ENCODE results near the gene PITHD1. TPM values are rescaled to one million over a fixed set of nuclear protein-coding genes. Genes with fewer than 3 reads are reported as not detected.

PITHD1 gene
- total RNA-seq, 6 experiments from 2014 or later: 22.9 to 34.7 (median 30.6) TPM

- Histone ChIP-seq H3K27ac (no peak overlapping the region), H3K36me3 (peaks cover 0 to 23% (median 4%) of the 10 kb centered on the region in 4 donors), H3K4me1 (peaks cover 0 to 19% (median 6%) of the 10 kb centered on the region in 4 donors), H3K27me3 (no peaks in the 10 kb centered on the region), H3K4me3 (no peak overlapping the region), H3K9me3 (no peaks in the 10 kb centered on the region)
- TF ChIP-seq POLR2A (IDR thresholded peaks at IDR 0.05) (no peak), CTCF (IDR thresholded peaks at IDR 0.05) (peak; percentile 30 to 52 (median 32))
- WGBS (ENCODE audit: insufficient coverage, low coverage, low lambda C conversion rate, missing lambda C conversion rate): 30% methylated on average over 8 of the region's 17 CpGs
- intact Hi-C loops (cut with DNase I): no loop called here
- DNase-seq (peak in 2 of 3 donors; percentile 48 to 58), ATAC-seq (no peak)
Measured at GRCh38 chr1:23796466-23797271, 18.5 kb downstream of the PITHD1 start.

GRCh38 chr1:23797478-23798448, 19.5 kb downstream of the PITHD1 start:
- H3K4me1 ChIP-seq: peaks cover 0 to 30% (median 11%) of the 10 kb centered on the region in 4 donors
- H3K4me3 ChIP-seq: no peak overlapping the region

GRCh38 chr1:23798662-23799142, 20.5 kb downstream of the PITHD1 start:
- H3K36me3 ChIP-seq: peaks cover 0 to 28% (median 4%) of the 10 kb centered on the region in 4 donors
- WGBS (ENCODE audit: insufficient coverage, low coverage, low lambda C conversion rate, missing lambda C conversion rate): 46% methylated on average over 3 of the region's 12 CpGs
- peak; percentile 49 to 68 (median 68) for DNase-seq
- intact Hi-C loops (cut with DNase I): no loop called here
- H3K9me3 ChIP-seq: no peaks in the 10 kb centered on the region
- H3K27ac ChIP-seq: peak overlapping the region; percentile 89 to 96 (median 94)
- TF ChIP-seq POLR2A (IDR thresholded peaks at IDR 0.05): no peak
- no peak for TF ChIP-seq CTCF (IDR thresholded peaks at IDR 0.05)
- peaks cover 0 to 32% (median 14%) of the 10 kb centered on the region in 4 donors for H3K4me1 ChIP-seq
- no peak overlapping the region for H3K4me3 ChIP-seq
- no peak for ATAC-seq
- no peaks in the 10 kb centered on the region for H3K27me3 ChIP-seq

More at GRCh38 chr1:23797478-23798448, 19.5 kb downstream of the PITHD1 start:
- no peaks in the 10 kb centered on the region for H3K9me3 ChIP-seq
- ATAC-seq: no peak
- no peak for DNase-seq
- no peak overlapping the region for H3K27ac ChIP-seq
- H3K27me3 ChIP-seq: no peaks in the 10 kb centered on the region
- WGBS (ENCODE audit: insufficient coverage, low coverage, low lambda C conversion rate, missing lambda C conversion rate): 56% methylated on average over 3 of the region's 20 CpGs
- intact Hi-C loops (cut with DNase I): no loop called here
- peaks cover 0 to 23% (median 4%) of the 10 kb centered on the region in 4 donors for H3K36me3 ChIP-seq
- no peak for TF ChIP-seq POLR2A (IDR thresholded peaks at IDR 0.05)
- TF ChIP-seq CTCF (IDR thresholded peaks at IDR 0.05): no peak

- Histone ChIP-seq H3K4me1 (peaks cover 0 to 34% (median 14%) of the 10 kb centered on the region in 4 donors), H3K27me3 (no peaks in the 10 kb centered on the region), H3K27ac (peak overlapping the region; percentile 89 to 96 (median 94)), H3K4me3 (peak overlapping the region; percentile 71 to 80 (median 76)), H3K9me3 (no peaks in the 10 kb centered on the region), H3K36me3 (peaks cover 0 to 31% (median 4%) of the 10 kb centered on the region in 4 donors)
- no peak for TF ChIP-seq POLR2A (IDR thresholded peaks at IDR 0.05)
- TF ChIP-seq CTCF (IDR thresholded peaks at IDR 0.05): no peak
- 100% methylated on average over 2 of the region's 7 CpGs for WGBS (ENCODE audit: insufficient coverage, low coverage, low lambda C conversion rate, missing lambda C conversion rate)
- intact Hi-C loops (cut with DNase I): no loop called here
- DNase-seq (no peak), ATAC-seq (no peak)
Measured at GRCh38 chr1:23799255-23799569, 21.0 kb downstream of the PITHD1 start.
